Measurements from ENCODE around the gene IGFBP1. TPM values are rescaled to one million over a fixed set of nuclear protein-coding genes. Genes with fewer than 3 reads are reported as not detected.
"Not testable (repeated sequence)": the region's sequence is repeated elsewhere in the genome, so short reads cannot be mapped to it uniquely, and the experiment has no call there.

The IGFBP1 gene
- total RNA-seq = 4.6 and 16.5 TPM in 2 replicates

DNA sequence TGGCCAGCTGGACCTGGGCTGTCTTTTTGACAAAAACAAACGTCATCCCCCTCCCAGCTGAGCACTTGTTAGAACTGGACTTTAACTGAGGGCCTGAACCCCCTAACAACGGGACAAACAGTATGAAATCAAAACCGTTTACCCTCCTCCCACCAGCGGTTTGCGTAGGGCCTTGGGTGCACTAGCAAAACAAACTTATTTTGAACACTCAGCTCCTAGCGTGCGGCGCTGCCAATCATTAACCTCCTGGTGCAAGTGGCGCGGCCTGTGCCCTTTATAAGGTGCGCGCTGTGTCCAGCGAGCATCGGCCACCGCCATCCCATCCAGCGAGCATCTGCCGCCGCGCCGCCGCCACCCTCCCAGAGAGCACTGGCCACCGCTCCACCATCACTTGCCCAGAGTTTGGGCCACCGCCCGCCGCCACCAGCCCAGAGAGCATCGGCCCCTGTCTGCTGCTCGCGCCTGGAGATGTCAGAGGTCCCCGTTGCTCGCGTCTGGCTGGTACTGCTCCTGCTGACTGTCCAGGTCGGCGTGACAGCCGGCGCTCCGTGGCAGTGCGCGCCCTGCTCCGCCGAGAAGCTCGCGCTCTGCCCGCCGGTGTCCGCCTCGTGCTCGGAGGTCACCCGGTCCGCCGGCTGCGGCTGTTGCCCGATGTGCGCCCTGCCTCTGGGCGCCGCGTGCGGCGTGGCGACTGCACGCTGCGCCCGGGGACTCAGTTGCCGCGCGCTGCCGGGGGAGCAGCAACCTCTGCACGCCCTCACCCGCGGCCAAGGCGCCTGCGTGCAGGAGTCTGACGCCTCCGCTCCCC lies at the start of gene IGFBP1:
TSS of gene IGFBP1 (plus strand) at position 304 of the 808 bp plus-strand sequence. CDS start at position 469, 165 bp downstream.
- TF ChIP-seq, protein P1, sequence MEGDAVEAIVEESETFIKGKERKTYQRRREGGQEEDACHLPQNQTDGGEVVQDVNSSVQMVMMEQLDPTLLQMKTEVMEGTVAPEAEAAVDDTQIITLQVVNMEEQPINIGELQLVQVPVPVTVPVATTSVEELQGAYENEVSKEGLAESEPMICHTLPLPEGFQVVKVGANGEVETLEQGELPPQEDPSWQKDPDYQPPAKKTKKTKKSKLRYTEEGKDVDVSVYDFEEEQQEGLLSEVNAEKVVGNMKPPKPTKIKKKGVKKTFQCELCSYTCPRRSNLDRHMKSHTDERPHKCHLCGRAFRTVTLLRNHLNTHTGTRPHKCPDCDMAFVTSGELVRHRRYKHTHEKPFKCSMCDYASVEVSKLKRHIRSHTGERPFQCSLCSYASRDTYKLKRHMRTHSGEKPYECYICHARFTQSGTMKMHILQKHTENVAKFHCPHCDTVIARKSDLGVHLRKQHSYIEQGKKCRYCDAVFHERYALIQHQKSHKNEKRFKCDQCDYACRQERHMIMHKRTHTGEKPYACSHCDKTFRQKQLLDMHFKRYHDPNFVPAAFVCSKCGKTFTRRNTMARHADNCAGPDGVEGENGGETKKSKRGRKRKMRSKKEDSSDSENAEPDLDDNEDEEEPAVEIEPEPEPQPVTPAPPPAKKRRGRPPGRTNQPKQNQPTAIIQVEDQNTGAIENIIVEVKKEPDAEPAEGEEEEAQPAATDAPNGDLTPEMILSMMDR (conservative IDR thresholded peaks at IDR 0.05; ENCODE audit: low read depth, low read length) = no peak
- DNase-seq (ENCODE audit: low read depth) = no peak
- peak within 1 kb of the TSS; percentile 46 for H3K4me3 ChIP-seq (ENCODE audit: low read depth, low read length)

DNA sequence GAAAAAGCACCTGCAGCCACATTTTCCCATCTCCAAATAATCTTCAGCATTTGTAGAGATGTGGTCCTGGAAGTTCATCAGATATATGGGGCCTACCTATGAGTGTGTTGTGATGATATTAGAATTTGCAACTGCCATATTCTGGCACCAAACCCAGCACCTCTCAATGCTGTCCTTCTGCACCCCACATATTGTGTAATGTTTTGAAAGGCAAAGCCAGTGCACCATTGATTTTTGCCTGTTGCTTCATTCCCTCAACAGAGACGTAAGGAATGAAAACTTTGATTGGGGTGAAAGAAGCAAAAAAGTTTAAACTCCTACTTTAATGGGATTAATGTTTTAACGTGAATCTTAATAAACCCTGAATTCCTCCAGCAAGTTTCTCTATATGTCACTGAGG lies 49.4 kb upstream of the IGFBP1 start:
- not testable (repeated sequence) for DNase-seq (ENCODE audit: low read depth); H3K4me3 ChIP-seq (ENCODE audit: low read depth, low read length)

DNA sequence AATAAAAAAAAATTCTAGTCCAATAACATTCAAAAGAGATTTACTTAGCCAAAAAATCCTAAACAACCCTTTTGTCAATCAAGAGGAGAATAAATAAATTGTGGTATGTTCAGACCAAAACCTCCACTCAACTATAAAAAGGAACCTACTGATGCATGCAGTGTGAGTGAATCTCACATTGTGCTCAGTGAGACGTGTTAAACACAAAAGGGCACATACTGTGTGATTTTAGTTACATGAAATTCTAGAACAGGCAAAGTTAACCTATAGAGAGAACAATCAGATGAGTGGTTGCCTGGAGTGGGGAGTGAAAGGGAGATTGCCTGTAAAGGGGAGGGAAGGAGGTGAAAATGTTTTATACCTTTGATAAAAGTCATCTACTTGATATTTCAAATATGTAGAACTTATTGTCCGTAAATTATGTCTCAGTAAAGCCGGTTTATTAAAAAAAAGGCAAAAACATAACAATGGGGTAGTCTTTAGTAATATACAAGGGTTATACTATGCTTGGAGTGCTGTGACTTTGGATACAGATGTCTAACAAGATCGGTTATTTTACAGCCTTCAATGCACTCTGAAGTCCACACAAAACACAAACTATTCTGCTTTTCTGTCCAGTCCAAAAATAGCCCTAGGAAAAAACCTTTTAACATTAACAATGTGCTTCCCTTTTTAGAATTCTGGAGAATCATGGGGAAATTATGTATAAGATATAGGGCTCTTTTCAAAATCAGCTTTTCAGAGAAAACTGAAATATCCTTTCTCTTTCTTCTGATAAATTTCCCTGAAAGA lies 46.2 kb upstream of the IGFBP1 start:
- DNase-seq (ENCODE audit: low read depth); H3K4me3 ChIP-seq (ENCODE audit: low read depth, low read length): not testable (repeated sequence)

DNA sequence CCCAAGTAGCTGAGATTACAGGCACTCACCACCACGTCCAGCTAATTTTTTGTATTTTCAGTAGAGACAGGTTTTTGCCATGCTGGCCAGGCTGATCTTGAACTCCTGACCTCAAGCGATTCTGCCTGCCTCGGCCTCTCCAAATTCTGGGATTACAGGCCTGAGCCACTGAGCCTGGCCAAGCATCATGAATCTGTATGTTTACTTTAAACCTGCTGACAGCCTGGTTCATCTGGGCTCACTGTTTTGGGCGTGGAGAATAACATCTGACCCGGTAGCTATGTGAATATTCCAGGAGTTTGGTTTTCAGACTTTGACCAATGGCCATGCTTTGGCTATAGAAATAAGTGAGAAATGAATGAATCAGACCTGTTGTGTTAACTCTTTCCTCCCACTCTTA lies 41.8 kb upstream of the IGFBP1 start:
- DNase-seq (ENCODE audit: low read depth); H3K4me3 ChIP-seq (ENCODE audit: low read depth, low read length): not testable (repeated sequence)

DNA sequence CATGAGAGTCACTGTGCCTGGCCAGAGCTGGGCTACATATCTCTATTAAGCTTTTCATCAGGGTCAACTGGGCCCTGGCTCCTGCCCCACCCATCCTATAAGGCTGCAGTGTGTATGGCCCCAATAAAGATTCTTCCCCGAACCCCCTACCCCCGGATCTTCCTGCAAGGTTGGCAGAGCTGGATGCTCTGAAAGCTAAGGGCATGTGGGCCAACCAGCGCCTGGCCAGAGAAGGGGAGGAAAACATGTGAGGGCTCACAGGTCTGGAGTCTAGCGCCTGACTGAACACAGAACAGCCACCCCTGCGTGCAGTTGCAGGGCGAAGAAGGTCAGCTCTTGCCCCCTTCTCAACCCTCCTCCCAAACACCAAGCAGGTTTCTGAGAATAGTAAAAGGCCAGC lies 39.6 kb upstream of the IGFBP1 start:
- not testable (repeated sequence) for DNase-seq (ENCODE audit: low read depth)

DNA sequence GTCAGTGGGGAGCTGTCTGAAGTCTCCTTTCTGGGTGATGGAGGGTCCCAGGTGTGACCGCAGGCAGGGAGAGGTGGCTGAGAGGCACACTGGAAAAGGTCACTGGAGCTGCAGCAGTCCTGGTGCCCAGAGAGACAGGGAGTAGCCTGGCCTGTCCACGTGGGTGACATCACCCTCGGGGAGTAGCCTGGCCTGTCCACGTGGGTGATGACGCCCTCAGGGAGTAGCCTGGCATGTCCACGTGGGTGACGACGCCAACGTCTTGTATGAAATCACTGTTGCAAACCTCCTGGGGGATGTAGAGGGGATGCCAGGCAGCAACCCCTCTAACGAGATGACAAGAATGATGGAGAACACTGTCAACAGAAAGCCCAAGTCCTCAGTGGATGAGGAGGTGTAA lies 35.3 kb upstream of the IGFBP1 start:
- not testable (repeated sequence) for DNase-seq (ENCODE audit: low read depth); H3K4me3 ChIP-seq (ENCODE audit: low read depth, low read length)

More for the DNA sequence above, 39.6 kb upstream of the IGFBP1 start:
- not testable (repeated sequence) for H3K4me3 ChIP-seq (ENCODE audit: low read depth, low read length)

DNA sequence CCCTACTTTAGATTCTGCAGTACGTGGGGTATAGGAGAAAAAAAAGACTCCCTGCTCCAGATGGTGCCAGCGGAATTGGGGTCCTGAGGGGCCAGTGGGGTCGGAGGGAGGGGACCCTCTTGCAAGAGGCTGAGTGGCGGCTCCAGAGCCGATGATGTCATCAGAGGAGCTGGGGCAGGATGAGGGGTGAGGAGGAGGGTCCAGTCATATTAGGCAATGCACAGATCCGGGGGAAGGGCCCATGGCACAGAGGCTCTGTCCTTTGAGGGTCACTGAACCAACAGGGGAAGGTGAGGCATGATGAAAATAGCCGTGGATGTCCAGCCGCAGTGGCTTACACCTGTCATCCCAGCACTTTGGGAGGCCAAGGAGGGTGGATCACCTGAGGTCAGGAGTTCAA lies 34.8 kb upstream of the IGFBP1 start:
- not testable (repeated sequence) for H3K4me3 ChIP-seq (ENCODE audit: low read depth, low read length); DNase-seq (ENCODE audit: low read depth)

DNA sequence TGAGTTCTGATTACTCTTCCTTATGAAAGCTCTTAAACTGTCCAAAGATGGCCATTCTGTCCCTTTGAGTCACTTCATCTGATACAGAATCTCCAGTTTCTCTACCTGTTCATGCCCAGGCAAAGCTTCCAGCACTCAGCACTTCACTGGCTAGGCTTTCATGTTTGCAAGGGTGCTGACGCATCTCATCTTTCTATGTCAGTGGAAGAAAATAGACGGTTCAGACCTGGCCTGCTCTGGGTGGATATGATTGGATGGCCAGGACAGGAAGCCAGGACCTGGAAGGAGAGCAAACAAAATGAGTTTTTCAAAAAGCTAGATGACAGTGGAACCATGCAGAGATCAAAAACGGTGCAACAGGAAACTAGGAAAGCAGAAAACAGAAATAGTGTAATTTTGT lies 32.6 kb upstream of the IGFBP1 start:
- DNase-seq (ENCODE audit: low read depth); H3K4me3 ChIP-seq (ENCODE audit: low read depth, low read length): not testable (repeated sequence)

DNA sequence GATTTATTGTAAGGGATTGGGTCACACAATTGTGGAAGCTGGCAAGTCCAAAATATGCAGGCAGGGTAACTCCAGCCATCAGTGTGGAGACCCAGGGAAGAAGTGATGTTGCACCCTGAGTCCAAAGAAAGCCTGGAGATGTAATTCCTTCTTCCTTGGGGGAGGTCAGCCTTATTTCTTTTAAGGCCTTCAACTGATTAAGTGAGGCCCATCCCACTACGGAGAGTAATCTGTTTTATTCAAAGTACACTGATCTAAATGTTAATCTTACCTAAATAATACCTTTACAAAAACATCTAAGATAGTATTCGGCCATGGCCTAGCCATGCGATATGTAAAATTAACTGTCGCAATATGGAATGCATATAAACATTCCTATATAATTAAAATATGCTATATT lies 31.4 kb upstream of the IGFBP1 start:
- not testable (repeated sequence) for DNase-seq (ENCODE audit: low read depth); H3K4me3 ChIP-seq (ENCODE audit: low read depth, low read length)

DNA sequence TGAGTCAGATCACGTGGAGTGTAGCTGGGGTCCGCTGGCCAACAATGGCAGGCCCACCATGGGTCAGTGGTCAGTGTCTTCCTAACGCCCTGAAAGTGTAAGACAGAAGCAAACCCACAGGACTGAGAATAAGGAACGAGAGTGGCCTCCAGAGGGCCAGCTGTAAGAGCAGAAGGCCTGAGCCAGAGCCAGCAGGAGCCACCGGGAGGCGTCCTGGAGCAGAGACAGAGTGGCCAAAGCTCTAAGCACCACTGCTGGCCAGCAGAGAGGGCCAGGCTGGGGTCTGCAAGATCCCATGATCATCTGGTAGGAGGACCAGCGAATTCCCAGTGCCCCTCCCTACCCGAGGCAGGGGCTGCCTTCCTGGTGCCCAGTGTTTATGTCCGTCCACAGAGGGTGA lies 24.6 kb upstream of the IGFBP1 start:
- no peak for DNase-seq (ENCODE audit: low read depth)
- H3K4me3 ChIP-seq (ENCODE audit: low read depth, low read length) = no peak overlapping the region
- TF ChIP-seq, protein P1 (conservative IDR thresholded peaks at IDR 0.05; ENCODE audit: low read depth, low read length) = peak; percentile 28

DNA sequence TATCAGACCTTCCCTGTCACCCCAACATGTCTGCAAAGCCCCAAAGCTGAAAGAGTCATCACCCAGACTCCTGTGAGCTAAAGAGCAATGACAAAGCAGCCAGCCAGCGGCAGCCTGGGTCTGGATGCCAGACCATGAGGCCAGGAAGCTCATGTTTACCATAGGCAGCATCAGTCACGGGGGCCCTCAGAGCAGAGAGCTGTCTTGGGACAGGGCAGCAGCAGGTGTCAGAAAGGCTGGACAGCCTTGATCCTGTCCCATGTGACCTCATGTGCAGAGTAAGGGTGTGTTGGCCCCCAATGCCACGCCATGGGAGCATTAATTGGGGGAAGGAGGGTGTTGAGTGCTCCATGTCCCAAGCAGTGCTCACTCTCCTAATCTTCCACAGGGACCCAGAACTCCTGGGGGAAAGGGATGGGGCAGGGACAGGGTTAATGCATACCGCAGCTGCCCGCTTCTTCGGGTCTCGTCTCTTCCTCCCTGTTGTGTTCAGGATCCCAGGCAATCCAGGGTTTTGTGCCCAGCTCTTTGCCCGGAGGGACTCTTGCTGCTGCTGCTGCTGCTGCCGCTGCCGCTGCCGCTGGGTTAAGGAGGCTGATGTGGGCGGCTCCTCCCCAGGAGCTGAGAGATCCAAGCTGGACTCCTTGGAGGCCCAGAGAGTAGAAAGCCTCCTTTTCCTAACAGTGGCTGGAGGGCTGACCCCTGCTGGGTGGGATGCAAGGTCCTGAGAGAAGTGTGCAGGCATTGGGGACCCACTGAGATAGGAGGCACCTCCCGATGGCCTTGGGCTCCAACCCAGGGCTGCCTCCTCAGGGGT lies 22.5 kb upstream of the IGFBP1 start:
- H3K4me3 ChIP-seq (ENCODE audit: low read depth, low read length) = no peak overlapping the region
- DNase-seq (ENCODE audit: low read depth) = no peak
- TF ChIP-seq, protein P1 (conservative IDR thresholded peaks at IDR 0.05; ENCODE audit: low read depth, low read length) = no peak
